HCT116 (cell line): Measurements from ENCODE around the gene STX10.

Experiments
- CTCF ChIP-seq, 3 experiments: fragments of 200-600 bp in 1 of 3; sonication (generic) in 1 of 3; IDR thresholded peaks in 2 of 3; conservative IDR thresholded peaks in 1 of 3; 2 replicates each; pipeline ENCODE4 v1.5.1; 2012 to 2017; ENCODE audit warnings: low read depth in 2 of 3, low read length in 2 of 3, antibody characterized with exemption in 1 of 3, borderline replicate concordance in 1 of 3, control low read depth in 1 of 3, mild to moderate bottlenecking in 1 of 3, mixed read lengths in 1 of 3, mixed run types in 1 of 3, moderate library complexity in 1 of 3; ENCODE audit not compliant: insufficient read depth in 1 of 3
- EGR1 ChIP-seq: IDR thresholded peaks from 2 replicates; pipeline ENCODE4 v1.6.1; 2012; ENCODE audit warnings: low read depth
- EZH2 ChIP-seq: fragments of 200-600 bp; sonication (generic); IDR thresholded peaks from 2 replicates; pipeline ENCODE4 v1.6.1; 2017; ENCODE audit warnings: antibody characterized with exemption, mixed run types
- EZH2phosphoT487 ChIP-seq: fragments of 200-600 bp; IDR thresholded peaks from 2 replicates; pipeline ENCODE4 v1.6.1; 2018; ENCODE audit warnings: antibody characterized with exemption, borderline replicate concordance
- MAX ChIP-seq: IDR thresholded peaks from 2 replicates; pipeline ENCODE4 v1.6.1; 2012
- POLR2A ChIP-seq: IDR thresholded peaks from 2 replicates; pipeline ENCODE4 v1.7.0; 2011; ENCODE audit warnings: borderline replicate concordance; ENCODE audit not compliant: insufficient read depth, insufficient read length; ENCODE audit errors: extremely low read depth
- POLR2AphosphoS5 ChIP-seq: IDR thresholded peaks from 2 replicates; pipeline ENCODE4 v1.6.1; 2011; ENCODE audit warnings: mild to moderate bottlenecking, low read depth, low read length, moderate library complexity
- RAD21 ChIP-seq: IDR thresholded peaks from 2 replicates; pipeline ENCODE4 v1.6.1; 2012; ENCODE audit warnings: low read depth, mild to moderate bottlenecking
- SP1 ChIP-seq: IDR thresholded peaks from 2 replicates; pipeline ENCODE4 v1.6.1; 2012; ENCODE audit warnings: low read depth
- TCF7L2 ChIP-seq: IDR thresholded peaks from 2 replicates; pipeline ENCODE4 v1.7.0; 2011; ENCODE audit warnings: borderline replicate concordance, inconsistent platforms; ENCODE audit not compliant: insufficient read depth, insufficient read length; ENCODE audit errors: extremely low read depth
- ZFX ChIP-seq: fragments of 450-650 bp; IDR thresholded peaks from 2 replicates; pipeline ENCODE4 v1.6.1; 2017
- ZNF274 ChIP-seq: fragments of 200-500 bp; sonication (Bioruptor generic); IDR thresholded peaks from 2 replicates; pipeline ENCODE4 v1.6.1; 2014; ENCODE audit warnings: mild to moderate bottlenecking, low read depth, low read length, inconsistent platforms
- TF ChIP-seq, protein P1 (sequence below): IDR thresholded peaks from 2 replicates; pipeline ENCODE4 v1.6.1; 2012; ENCODE audit warnings: low read depth

DNA sequence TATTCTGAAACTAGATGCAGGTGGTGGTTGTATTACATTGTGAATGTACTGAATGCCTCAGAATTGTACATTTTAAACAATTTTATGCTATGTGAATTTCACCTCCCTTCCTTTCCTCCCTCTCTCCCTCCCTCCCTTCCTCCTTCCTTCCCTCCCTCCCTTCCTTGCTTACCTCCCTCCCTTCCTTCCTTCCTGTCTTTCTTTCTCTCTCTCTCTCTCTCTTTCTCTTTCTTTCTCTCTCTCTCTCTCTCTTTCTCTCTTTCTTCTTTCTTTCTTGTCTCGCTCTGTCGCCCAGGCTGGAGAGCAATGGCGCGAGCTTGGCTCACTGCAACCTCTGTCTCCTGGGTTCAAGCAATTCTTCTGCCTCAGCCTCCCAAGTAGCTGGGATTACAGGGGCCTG, 37.2 kb upstream of the STX10 start:
- TF ChIP-seq EZH2 (no peak), SP1 (no peak), POLR2A (no peak), POLR2AphosphoS5 (no peak), TCF7L2 (no peak), CTCF (IDR thresholded peaks at IDR 0.05 in 2 of 3, conservative IDR thresholded peaks at IDR 0.05 in 1 of 3; ENCODE audit: borderline replicate concordance in 1 of 3, insufficient read depth in 1 of 3, low read depth in 2 of 3, low read length in 2 of 3) (no peak), ZFX (no peak), EGR1 (no peak), EZH2phosphoT487 (no peak), ZNF274 (no peak), MAX (no peak), RAD21 (no peak)
- TF ChIP-seq, protein P1, sequence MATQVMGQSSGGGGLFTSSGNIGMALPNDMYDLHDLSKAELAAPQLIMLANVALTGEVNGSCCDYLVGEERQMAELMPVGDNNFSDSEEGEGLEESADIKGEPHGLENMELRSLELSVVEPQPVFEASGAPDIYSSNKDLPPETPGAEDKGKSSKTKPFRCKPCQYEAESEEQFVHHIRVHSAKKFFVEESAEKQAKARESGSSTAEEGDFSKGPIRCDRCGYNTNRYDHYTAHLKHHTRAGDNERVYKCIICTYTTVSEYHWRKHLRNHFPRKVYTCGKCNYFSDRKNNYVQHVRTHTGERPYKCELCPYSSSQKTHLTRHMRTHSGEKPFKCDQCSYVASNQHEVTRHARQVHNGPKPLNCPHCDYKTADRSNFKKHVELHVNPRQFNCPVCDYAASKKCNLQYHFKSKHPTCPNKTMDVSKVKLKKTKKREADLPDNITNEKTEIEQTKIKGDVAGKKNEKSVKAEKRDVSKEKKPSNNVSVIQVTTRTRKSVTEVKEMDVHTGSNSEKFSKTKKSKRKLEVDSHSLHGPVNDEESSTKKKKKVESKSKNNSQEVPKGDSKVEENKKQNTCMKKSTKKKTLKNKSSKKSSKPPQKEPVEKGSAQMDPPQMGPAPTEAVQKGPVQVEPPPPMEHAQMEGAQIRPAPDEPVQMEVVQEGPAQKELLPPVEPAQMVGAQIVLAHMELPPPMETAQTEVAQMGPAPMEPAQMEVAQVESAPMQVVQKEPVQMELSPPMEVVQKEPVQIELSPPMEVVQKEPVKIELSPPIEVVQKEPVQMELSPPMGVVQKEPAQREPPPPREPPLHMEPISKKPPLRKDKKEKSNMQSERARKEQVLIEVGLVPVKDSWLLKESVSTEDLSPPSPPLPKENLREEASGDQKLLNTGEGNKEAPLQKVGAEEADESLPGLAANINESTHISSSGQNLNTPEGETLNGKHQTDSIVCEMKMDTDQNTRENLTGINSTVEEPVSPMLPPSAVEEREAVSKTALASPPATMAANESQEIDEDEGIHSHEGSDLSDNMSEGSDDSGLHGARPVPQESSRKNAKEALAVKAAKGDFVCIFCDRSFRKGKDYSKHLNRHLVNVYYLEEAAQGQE: no peak
